GM21381 (cell line): ENCODE data around the gene SLC1A2.

Experiments used
- ATAC-seq: cut with Tn5 transposase; IDR thresholded peaks from one replicate; pipeline ENCODE4 v1.9.1; 2021; ENCODE audit warnings: mild to moderate bottlenecking, moderate library complexity; ENCODE audit not compliant: unreplicated experiment

The SLC1A2 gene

DNA sequence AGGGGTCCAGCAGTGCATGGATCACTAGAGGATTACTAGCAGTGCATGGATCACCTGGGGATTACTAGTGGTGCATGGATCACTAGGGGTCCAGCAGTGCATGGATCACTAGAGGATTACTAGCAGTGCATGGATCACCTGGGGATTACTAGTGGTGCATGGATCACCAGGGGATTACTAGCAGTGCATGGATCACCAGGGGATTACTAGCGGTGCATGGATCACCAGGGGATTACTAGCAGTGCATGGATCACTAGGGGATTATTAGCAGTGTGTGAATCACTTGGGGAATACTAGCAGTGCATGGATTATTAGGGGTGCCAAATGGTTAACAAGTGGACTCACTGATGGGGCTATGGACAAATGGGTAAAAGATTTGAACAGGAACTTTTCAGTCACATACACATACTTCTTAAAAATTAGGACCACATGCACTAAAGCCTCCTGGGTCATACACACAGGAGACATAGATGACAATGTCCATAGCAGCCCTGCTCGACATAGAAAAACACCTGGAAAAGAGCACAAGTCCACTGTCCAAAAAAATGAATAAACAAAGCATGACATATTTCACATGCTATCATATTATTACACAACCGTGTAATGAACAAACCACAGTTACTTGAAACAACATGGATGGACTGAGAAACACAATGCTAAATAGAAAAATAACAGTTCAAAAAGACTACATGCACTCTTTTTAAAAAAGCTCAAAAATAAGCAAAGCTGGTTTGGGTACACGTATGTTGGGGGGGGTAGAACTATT, 170.6 kb downstream of the SLC1A2 start:
- ATAC-seq, result no peak

GRCh38 chr11:35247863-35248262, 171.5 kb downstream of the SLC1A2 start:
- no peak for ATAC-seq

DNA sequence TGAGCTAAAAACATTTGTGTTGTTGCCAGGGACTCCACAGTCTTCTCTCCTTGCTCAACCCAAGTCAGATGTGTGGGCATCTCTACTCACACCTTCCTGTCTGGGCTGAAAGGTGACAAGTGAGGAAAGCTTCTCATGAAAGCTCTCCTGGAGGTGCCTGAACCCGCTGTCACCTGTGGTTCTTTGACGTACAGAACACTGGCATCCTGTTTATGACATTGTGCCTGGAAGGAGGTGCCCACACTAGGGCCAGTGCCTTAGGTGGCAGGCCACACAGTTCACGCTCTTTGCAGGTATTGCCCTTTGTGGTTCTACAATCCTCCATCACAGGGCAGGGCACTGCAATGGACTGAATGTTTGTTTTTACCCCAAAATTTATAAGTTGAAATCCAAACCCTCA, 171.9 kb downstream of the SLC1A2 start:
- no peak for ATAC-seq

- no peak for ATAC-seq
Observed at GRCh38 chr11:35246745-35247144, 172.6 kb downstream of the SLC1A2 start.

DNA sequence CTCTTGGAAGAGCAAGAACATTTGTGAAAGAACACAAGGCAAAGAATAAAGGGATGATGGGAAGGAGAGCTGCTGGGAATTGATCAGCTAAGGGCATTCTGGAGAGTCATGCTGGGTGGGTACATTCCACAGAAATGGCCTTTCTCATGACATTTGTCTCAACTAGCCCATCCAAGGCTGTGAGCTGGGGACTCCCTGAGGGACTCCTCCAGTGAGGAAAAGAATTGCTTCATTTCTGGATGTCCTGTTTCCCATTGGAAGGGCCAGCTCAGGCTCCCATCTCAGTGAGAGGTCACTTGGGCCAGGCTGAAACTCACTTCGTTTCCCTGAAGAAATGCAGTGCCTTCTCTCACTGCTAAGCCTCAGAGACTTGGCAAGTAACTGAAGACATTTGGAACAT, 173.6 kb downstream of the SLC1A2 start:
- no peak for ATAC-seq

GRCh38 chr11:35245056-35245455, 174.3 kb downstream of the SLC1A2 start:
- ATAC-seq, result no peak

- ATAC-seq, result no peak
Observed at GRCh38 chr11:35243774-35244173, 175.6 kb downstream of the SLC1A2 start.

DNA sequence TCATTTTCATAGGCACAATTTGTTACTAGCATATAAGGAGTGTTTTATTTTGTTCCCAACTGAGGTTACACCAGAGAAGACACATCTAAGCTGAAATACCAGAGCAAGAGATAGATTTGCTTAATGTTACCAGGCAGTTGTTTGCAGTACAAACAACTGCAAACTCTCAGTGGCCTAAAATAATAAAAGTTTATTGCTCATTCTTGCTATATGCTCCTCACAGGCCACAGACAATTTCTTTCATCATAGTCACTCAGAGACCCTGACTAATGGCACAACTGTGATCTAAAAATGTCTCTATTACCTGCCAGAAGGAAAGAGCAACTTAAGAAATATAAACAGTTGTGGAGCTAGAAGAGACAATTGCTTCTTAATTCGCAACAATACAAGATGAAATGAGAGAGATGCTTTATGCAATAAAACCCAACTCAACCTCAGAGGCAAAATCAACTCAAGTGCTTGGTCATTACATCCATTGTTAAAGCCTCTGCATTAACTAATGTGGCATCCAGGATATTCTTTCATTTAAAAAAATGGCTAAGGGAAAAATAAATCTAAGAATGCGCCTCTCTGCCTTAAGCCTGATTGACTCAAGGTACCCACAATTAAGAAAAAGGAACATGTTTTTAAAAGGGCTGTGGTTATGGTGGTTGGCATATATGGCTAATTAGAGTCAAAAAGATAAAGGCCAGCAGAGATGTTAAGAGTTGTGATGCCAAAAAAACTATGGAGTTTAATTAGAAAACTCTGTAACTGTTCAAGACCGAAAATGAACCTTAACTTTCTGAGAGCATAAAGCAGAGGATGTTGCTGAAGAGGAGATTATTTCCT, 176.7 kb downstream of the SLC1A2 start:
- no peak for ATAC-seq

- ATAC-seq, result no peak
Observed at GRCh38 chr11:35241531-35241930, 177.8 kb downstream of the SLC1A2 start.

DNA sequence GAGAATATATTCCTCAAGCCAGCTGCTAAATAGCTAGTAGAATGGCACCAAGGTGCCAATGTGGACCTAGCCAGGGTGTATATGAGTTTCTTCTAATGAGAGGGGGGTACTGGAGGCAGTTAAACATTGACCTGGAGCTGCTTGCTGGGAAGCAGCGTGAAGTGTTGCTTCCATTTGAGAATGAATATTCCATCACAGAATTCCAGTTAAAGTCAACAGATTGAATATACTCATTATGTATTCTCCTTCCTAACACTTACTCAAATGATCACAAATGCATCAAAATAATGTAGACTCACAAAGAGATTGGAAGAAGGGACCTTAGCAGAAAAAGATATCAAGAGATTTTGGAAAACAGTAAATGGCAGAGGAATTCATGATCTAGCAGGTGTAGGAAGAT, 178.3 kb downstream of the SLC1A2 start:
- ATAC-seq, result no peak

DNA sequence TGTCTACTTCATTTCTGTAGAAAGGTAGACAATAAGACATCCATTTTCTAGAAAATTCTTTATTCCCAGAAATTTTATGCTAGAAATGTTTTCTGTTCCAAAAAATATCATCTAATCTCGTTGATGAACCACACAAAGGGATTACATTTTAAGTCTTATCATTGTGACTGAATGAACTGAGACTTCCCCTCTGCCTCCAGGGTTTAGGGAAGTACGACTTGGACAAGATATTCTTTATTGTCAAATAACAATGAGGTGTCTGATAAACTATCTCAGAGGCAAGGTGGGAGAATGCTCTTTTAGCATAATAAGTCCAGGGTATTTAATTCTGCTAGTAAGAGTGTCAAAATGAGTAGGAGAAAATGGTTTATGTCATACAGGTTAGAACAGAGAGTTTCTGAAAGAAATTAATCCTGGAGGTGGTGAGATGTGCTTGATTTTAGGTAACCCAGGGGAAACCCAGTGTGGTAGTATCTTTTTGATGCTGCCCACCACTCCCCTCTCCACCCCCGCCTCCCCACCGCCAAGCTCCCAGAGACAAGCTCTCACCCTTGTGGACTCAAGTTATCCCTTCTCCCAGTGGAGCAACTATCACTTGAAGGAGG, 179.8 kb downstream of the SLC1A2 start:
- ATAC-seq, result no peak

DNA sequence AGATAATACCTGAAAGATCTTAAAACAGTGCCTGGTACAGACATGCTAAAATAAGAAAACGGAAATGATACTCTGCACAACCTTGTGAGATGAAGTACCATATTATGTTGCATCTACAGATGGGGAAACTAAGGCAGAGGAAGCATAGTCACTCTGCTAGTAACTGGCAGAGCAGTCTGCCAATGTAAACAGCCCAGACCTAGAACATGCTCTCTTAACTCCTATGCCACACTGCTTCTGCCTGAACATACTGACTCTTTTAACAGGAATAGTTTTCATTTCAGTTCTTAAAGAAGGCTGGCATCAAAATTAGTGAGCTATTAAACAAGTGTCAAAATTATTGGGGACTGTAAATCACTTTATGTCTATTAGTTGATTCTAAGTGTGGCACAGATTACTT, 180.5 kb downstream of the SLC1A2 start:
- ATAC-seq, result no peak

GRCh38 chr11:35237860-35238715, 181.3 kb downstream of the SLC1A2 start:
- ATAC-seq, result peak; percentile 49

GRCh38 chr11:35237351-35237750, 182.0 kb downstream of the SLC1A2 start:
- no peak for ATAC-seq

DNA sequence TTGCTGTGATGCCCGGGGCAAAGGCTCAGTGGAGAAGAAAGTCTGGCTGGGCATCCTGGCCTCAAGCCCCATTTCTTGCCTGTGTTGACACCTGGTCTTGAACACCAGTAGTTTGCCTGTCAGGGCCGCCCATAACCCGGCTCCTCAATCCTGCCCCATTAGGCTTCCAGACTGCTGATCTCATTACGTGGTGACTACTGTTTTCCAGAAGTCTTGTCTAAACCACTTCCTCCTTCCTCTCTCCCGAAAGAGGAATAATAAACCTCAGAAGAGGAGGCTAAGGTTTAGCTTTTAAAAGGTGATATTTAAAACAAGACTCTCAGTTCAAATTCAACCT, 182.7 kb downstream of the SLC1A2 start:
- no peak for ATAC-seq

DNA sequence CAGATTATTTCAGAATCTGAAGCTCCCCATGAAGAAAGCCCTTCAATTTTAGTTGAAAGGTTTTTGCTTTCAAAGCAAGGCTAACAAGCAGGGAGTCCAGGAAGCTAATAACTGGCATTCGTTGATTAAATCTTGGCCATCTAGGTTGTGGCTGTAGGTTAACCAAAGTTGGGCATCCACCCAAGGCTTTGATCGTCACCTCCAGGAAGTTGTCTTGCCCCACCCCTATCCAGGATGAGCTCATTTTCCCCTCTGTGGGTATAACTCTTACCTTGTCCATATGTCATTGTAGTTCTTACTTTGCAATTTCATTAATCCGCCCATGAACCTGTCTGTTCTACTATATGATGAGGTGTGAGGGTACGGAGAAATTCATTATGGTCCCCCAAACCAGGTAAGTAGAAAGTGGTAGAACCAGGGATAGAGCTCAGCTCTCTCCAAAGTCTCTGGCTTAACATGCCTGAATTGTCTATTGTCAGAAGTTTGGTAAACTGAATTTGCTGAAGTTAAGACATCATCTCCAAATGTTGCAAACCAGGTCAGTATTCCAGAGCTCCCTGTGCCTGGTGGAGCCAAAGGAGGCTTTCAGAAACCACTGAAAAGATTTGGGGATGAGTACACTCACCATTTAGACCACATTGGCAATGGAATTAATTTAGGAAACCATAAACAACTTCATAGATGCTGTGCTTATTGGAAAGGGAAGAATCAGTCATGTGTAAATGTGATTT, 183.3 kb downstream of the SLC1A2 start:
- no peak for ATAC-seq

- no peak for ATAC-seq
Observed at GRCh38 chr11:35235498-35235897, 183.9 kb downstream of the SLC1A2 start.

- ATAC-seq, result no peak
Observed at GRCh38 chr11:35235157-35235468, 184.2 kb downstream of the SLC1A2 start.

- no peak for ATAC-seq
Observed at GRCh38 chr11:35234460-35235156, 184.8 kb downstream of the SLC1A2 start.

DNA sequence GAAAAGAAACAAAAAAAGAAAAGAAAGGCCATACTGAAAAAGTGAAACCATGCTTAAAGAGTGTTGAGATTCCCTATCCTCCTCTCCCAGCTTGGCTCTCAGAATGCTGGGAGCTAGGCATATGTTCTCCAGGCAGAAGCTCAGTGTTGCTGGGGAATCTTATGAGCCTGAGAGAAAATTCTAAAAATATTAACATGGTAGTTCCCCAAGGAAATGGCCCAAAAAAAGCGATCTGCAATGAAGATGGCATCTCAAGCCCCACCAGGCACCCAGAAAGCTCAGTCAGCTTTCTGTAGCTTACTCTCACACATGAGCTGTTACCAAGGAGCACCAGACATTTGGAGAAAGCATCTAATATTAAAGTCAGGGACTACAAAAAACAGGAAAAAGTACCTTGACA, 185.8 kb downstream of the SLC1A2 start:
- no peak for ATAC-seq
